Epithelial cell of alveolus of lung (primary cell): ENCODE results near the gene FAM170B. TPM values are rescaled to one million over a fixed set of nuclear protein-coding genes. Genes with fewer than 3 reads are reported as not detected.

Source experiments
- total RNA-seq: library from RNA; depleted of rRNA; stranded (reverse); fragments of >200 nt; gene quantifications from 2 replicates; pipeline ENCODE4 v1.2.1, GENCODE V29; 2015

Gene FAM170B
- total RNA-seq, result not detected in 2 replicates

DNA sequence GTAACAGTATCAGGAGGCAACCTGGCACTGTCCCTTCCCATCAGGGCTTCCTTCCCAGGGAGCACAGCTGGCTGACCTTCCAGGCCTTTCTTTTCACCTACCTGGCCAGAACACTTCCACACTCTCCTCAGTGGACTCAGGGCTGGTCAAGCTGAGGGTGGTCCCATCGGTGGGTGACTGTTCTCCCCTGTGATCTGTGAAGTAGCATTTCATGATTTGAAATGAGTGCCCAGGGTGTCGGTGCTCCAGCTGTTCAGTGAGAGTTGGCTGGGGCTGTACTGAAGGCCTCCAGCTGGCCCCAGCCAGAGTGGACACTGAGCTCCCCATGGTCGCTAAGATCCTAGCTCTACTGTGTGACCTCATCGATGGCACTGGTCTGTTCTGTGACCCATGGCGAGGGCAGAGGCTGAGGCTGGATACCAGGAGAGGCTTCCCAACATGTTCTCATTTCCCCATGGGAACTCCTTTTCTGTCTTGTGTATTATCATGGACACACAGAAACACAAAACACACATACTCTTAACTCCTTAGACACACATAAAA lies at the start of gene FAM170B:
TSS of gene FAM170B (minus strand) at position 316 of the 543 bp plus-strand sequence. CDS start at position 213, 103 bp downstream.

GRCh38 chr10:49115015-49115795 lies 18.6 kb downstream of the FAM170B start, which contains the start of gene VSTM4:
Gene VSTM4, minus strand, starts transcription at chr10:49115522. Its CDS starts 37 bp downstream, at chr10:49115485.

Other genes with a start within 250 kb of the FAM170B start
- not detected in 2 replicates for gene LRRC18, start 194.2 kb downstream of the FAM170B start, total RNA-seq
- 1.4 and 6.6 TPM in 2 replicates for gene VSTM4, start 18.5 kb downstream of the FAM170B start, total RNA-seq
- not detected in 2 replicates for gene TMEM273, start 54.4 kb upstream of the FAM170B start, total RNA-seq
- gene C10orf71, start 165.1 kb upstream of the FAM170B start, total RNA-seq, result not detected in 2 replicates